IMR-90 (cell line): ENCODE data around the gene ABCB9. TPM values are rescaled to one million over a fixed set of nuclear protein-coding genes. Genes with fewer than 3 reads are reported as not detected.

Source experiments
- ATAC-seq: fragments of 200-7000 bp; cut with Tn5 transposase; 2 replicates; pipeline ENCODE4 v1.9.1; 2020; ENCODE audit warnings: low read depth, mild to moderate bottlenecking, moderate library complexity
- BruUV-seq: library from RNA; stranded (reverse); fragments of 400-500 nt; replicated peaks from 2 replicates; lab custom pipeline; 2021; lab: Mats Ljungman, UMichigan
- CTCF ChIA-PET: fragments of 300-600 bp; formaldehyde crosslinking; extraction: SDS; loops from one replicate; lab custom pipeline; 2021; ENCODE audit warnings: antibody characterized with exemption; lab: Yijun Ruan, JAX
- POLR2A ChIA-PET: fragments of 300-600 bp; sonication (Branson Sonifier 250); formaldehyde crosslinking; loops from one replicate; lab custom pipeline; 2022; ENCODE audit warnings: antibody characterized with exemption; ENCODE audit not compliant: unreplicated experiment; lab: Charles Lee
- DNase-seq: peaks from one replicate; pipeline ENCODE4 v3.0.0; 2013
- H2AFZ ChIP-seq: replicated peaks from 2 replicates; pipeline ENCODE3; 2013; ENCODE audit warnings: low read length, mild to moderate bottlenecking; ENCODE audit not compliant: poor library complexity
- H2AK5ac ChIP-seq: 2 replicates; pipeline ENCODE4 v1.6.1; 2013; ENCODE audit warnings: low read depth, low read length, inconsistent platforms
- H2AK9ac ChIP-seq: replicated peaks from 2 replicates; pipeline ENCODE3; 2013; ENCODE audit warnings: mild to moderate bottlenecking, low read depth, low read length, moderate library complexity; ENCODE audit not compliant: poor library complexity
- H2BK120ac ChIP-seq: 2 replicates; pipeline ENCODE4 v1.6.1; 2013; ENCODE audit warnings: low read depth, low read length, inconsistent platforms
- H2BK15ac ChIP-seq: 3 replicates; pipeline ENCODE4 v1.6.1; 2013; ENCODE audit warnings: low read depth, low read length, inconsistent platforms
- H2BK20ac ChIP-seq: 2 replicates; pipeline ENCODE4 v1.6.1; 2013; ENCODE audit warnings: low read depth, mild to moderate bottlenecking, inconsistent platforms, low read length, moderate library complexity
- H2BK5ac ChIP-seq: 2 replicates; pipeline ENCODE4 v1.6.1; 2013; ENCODE audit warnings: mild to moderate bottlenecking, low read depth, low read length, inconsistent platforms; ENCODE audit not compliant: poor library complexity, severe bottlenecking
- H3K14ac ChIP-seq: replicated peaks from 2 replicates; pipeline ENCODE4 v1.6.1; 2013; ENCODE audit warnings: low read depth, low read length, inconsistent platforms
- H3K18ac ChIP-seq: 2 replicates; pipeline ENCODE4 v1.6.1; 2013; ENCODE audit warnings: low read depth, low read length, control low read depth
- H3K23ac ChIP-seq: 2 replicates; pipeline ENCODE4 v1.6.1; 2013; ENCODE audit warnings: low read depth, low read length, inconsistent platforms
- H3K27ac ChIP-seq: 2 replicates; pipeline ENCODE4 v1.5.1; 2013; ENCODE audit warnings: mild to moderate bottlenecking, control low read depth, low read length; ENCODE audit not compliant: insufficient read depth
- H3K27me3 ChIP-seq: 2 replicates; pipeline ENCODE4 v1.6.1; 2013; ENCODE audit warnings: low read length; ENCODE audit not compliant: control insufficient read depth, insufficient read depth
- H3K36me3 ChIP-seq: 2 replicates; pipeline ENCODE4 v1.6.1; 2013; ENCODE audit warnings: low read length, mixed read lengths; ENCODE audit not compliant: control insufficient read depth, insufficient read depth
- H3K4ac ChIP-seq: 2 replicates; pipeline ENCODE4 v1.6.1; 2013; ENCODE audit warnings: low read depth, low read length, inconsistent platforms
- H3K4me1 ChIP-seq: 2 replicates; pipeline ENCODE4 v1.6.1; 2013; ENCODE audit warnings: low read length, mixed read lengths; ENCODE audit not compliant: control insufficient read depth, insufficient read depth
- H3K4me2 ChIP-seq: 2 replicates; pipeline ENCODE4 v1.6.1; 2013; ENCODE audit warnings: low read depth, mild to moderate bottlenecking, control low read depth, low read length, moderate library complexity
- H3K4me3 ChIP-seq: 2 replicates; pipeline ENCODE4 v1.5.1; 2013; ENCODE audit warnings: low read depth, mild to moderate bottlenecking, control low read depth, low read length, moderate library complexity; ENCODE audit not compliant: insufficient read depth
- H3K56ac ChIP-seq: 2 replicates; pipeline ENCODE4 v1.6.1; 2013; ENCODE audit warnings: low read length, inconsistent platforms; ENCODE audit not compliant: insufficient read depth; ENCODE audit errors: extremely low read depth
- H3K79me1 ChIP-seq, 2 experiments: 2 replicates each; pipeline ENCODE4 v1.6.1; 2013; ENCODE audit warnings: low read length in 2 of 2, inconsistent platforms in 1 of 2, low read depth in 1 of 2
- H3K9ac ChIP-seq: 2 replicates; pipeline ENCODE4 v1.6.1; 2013; ENCODE audit warnings: low read depth, low read length, control low read depth
- H3K9me1 ChIP-seq: 2 replicates; pipeline ENCODE4 v1.6.1; 2013; ENCODE audit warnings: low read length, inconsistent platforms; ENCODE audit not compliant: insufficient read depth
- H3K9me3 ChIP-seq: 2 replicates; pipeline ENCODE4 v1.6.1; 2013; ENCODE audit warnings: low read length; ENCODE audit not compliant: control insufficient read depth, insufficient read depth
- H4K20me1 ChIP-seq: 2 replicates; pipeline ENCODE4 v1.6.1; 2013; ENCODE audit warnings: low read length, inconsistent platforms; ENCODE audit not compliant: insufficient read depth
- H4K5ac ChIP-seq: 2 replicates; pipeline ENCODE4 v1.6.1; 2013; ENCODE audit warnings: mild to moderate bottlenecking, low read depth, low read length, control low read depth
- H4K8ac ChIP-seq, 2 experiments: 2 replicates each; pipeline ENCODE4 v1.6.1; 2013; ENCODE audit warnings: low read depth in 2 of 2, low read length in 2 of 2, control low read depth in 1 of 2, inconsistent platforms in 1 of 2
- H4K91ac ChIP-seq: 2 replicates; pipeline ENCODE4 v1.6.1; 2013; ENCODE audit warnings: low read depth, low read length, inconsistent platforms; ENCODE audit not compliant: insufficient read depth
- BHLHE40 ChIP-seq: fragments of 150-350 bp; IDR thresholded peaks from 2 replicates; pipeline ENCODE4 v1.6.1; 2016; ENCODE audit warnings: mild to moderate bottlenecking, low read depth, low read length
- FOS ChIP-seq: fragments of 150-350 bp; IDR thresholded peaks from 2 replicates; pipeline ENCODE4 v1.6.1; 2016; ENCODE audit warnings: low read depth, low read length
- MAZ ChIP-seq: IDR thresholded peaks from 2 replicates; pipeline ENCODE4 v1.6.1; 2012; ENCODE audit warnings: low read depth, mild to moderate bottlenecking, low read length, improper control_type of control experiment, moderate library complexity, borderline replicate concordance
- RAD21 ChIP-seq: IDR thresholded peaks from 2 replicates; pipeline ENCODE4 v1.6.1; 2012; ENCODE audit warnings: low read length, improper control_type of control experiment
- WGBS, 2 experiments: methylation state at CpG; one replicate each; pipeline versions ENCODE4 v1.1.5 to v1.1.7; 2013; ENCODE audit warnings: missing lambda C conversion rate in 2 of 2; ENCODE audit not compliant: insufficient read length in 1 of 2; ENCODE audit errors: extremely low coverage in 2 of 2; 5-methylcytosine and 5-hydroxymethylcytosine counted together
- dilution Hi-C: fragments of 300-500 bp; cut with HindIII; formaldehyde crosslinking; loops from one replicate; pipeline ENCODE4 v1.14.3; 2018; ENCODE audit warnings: low sequenced_read_pairs; ENCODE audit not compliant: unreplicated experiment
- in situ Hi-C: fragments of 300-500 bp; cut with MboI; formaldehyde crosslinking; loops from 3 replicates; pipeline ENCODE4 v1.14.3; 2019; ENCODE audit warnings: low sequenced_read_pairs, inconsistent platforms, mixed read lengths
- intact Hi-C: fragments of 100-400 bp; cut with micrococcal nuclease; formaldehyde crosslinking; loops from 2 replicates; pipeline ENCODE4 v1.10.0; 2022
- polyA plus RNA-seq, 3 experiments: library from polyadenylated mRNA; depleted of rRNA; stranded (reverse); fragments of >200 nt; gene quantifications; 2 replicates each; pipeline ENCODE4 v1.2.3, GENCODE V29; 2012; ENCODE audit warnings: low replicate concordance in 1 of 3
- total RNA-seq: library from RNA; depleted of rRNA; stranded (reverse); fragments of >200 nt; gene quantifications from 2 replicates; pipeline ENCODE4 v1.2.3, GENCODE V29; 2012

ABCB9 gene
- total and polyA plus RNA-seq, 2 of the 4 experiments (the other 2 are of a cell fraction), result 5.6 to 8.3 TPM

- no peak for ATAC-seq
- no peak overlapping the region for H2BK15ac ChIP-seq
These were observed 76.3 kb downstream of the ABCB9 start for GRCh38 chr12:122889761-122890520.

More at GRCh38 chr12:122889761-122890520, 76.3 kb downstream of the ABCB9 start:
- peak overlapping the region; percentile 15 for H2AK9ac ChIP-seq
- no peak for DNase-seq
- in situ Hi-C loops, result no loop called here
- ChIA-PET POLR2A (no interaction called here), CTCF (interaction anchor here (1.1 kb wide), 1 partner anchor 55 kb away, joined by 3 read pairs; no protein-coding TSS in a partner anchor)
- H4K8ac ChIP-seq, result no peak overlapping the region
- no peak overlapping the region for H2BK5ac ChIP-seq
- no peak overlapping the region for H3K14ac ChIP-seq
- H3K36me3 ChIP-seq, result no peaks in the 10 kb centered on the region; the same call in 1 of the 2 replicates
- H4K91ac ChIP-seq, result no peak overlapping the region; the same call in 1 of the 2 replicates
- H3K79me1 ChIP-seq, result peaks cover 16 to 83% of the 10 kb centered on the region in 2 experiments; a peak in 3 of 4 replicates
- dilution Hi-C loops, result no loop called here
- peaks cover 81% of the 10 kb centered on the region for H4K20me1 ChIP-seq
- peak overlapping the region; percentile 56; the same call in 1 of the 2 replicates for H2AK5ac ChIP-seq
- no peaks in the 10 kb centered on the region for H3K9me3 ChIP-seq
- no peak overlapping the region for H2BK120ac ChIP-seq
- peak overlapping the region; percentile 15; the same call in 1 of the 2 replicates for H3K4ac ChIP-seq
- 17% methylated on average over 1 of the region's 13 CpGs; no CpG with 5 or more reads in 1 of the 2 experiments for WGBS, 2 experiments
- H3K9ac ChIP-seq, result no peak overlapping the region
- H4K5ac ChIP-seq, result no peak overlapping the region
- H3K56ac ChIP-seq, result no peak overlapping the region; the same call in 1 of the 2 replicates
- H3K27ac ChIP-seq, result no peak overlapping the region
- peaks cover 44% of the 10 kb centered on the region for H3K9me1 ChIP-seq
- intact Hi-C loops, result loop anchor here (10.0 kb wide), 1 partner anchor 345 kb away; the partner anchor contains the start of genes MPHOSPH9 and MTRFR
- H2BK20ac ChIP-seq, result no peak overlapping the region
- H3K27me3 ChIP-seq, result no peaks in the 10 kb centered on the region
- TF ChIP-seq RAD21 (no peak), BHLHE40 (no peak), MAZ (no peak), FOS (no peak)
- H3K4me1 ChIP-seq, result peaks cover 39% of the 10 kb centered on the region
- BruUV-seq, result no TSS peak
- peak overlapping the region; percentile 77; the same call in 1 of the 2 replicates for H3K23ac ChIP-seq
- no peak overlapping the region for H2AFZ ChIP-seq
- no peak overlapping the region for H3K4me2 ChIP-seq
- H3K4me3 ChIP-seq, result no peak overlapping the region
- H3K18ac ChIP-seq, result no peak overlapping the region
